Activated CD4-positive, alpha-beta T cell treated with anti-CD3 and anti-CD28 coated beads, Interleukin-2, amount 10 ng/mL, durations not matched to agents 24 days and 14 days (primary cell): ENCODE data around the gene PRUNE1. TPM values are rescaled to one million over a fixed set of nuclear protein-coding genes. Genes with fewer than 3 reads are reported as not detected.

Experiments used
- DNase-seq: peaks from one replicate; pipeline ENCODE4 v3.0.0; 2022
- H3K27ac Mint-ChIP-seq: one replicate; pipeline ENCODE4 v1.8.0; 2022; ENCODE audit warnings: mild to moderate bottlenecking, mixed read lengths
- H3K27me3 Mint-ChIP-seq: one replicate; pipeline ENCODE4 v1.8.0; 2022; ENCODE audit warnings: mixed read lengths
- H3K36me3 Mint-ChIP-seq: one replicate; pipeline ENCODE4 v1.8.0; 2022; ENCODE audit warnings: low read depth, mild to moderate bottlenecking, mixed read lengths
- H3K4me1 Mint-ChIP-seq: one replicate; pipeline ENCODE4 v1.8.0; 2021; ENCODE audit warnings: mixed read lengths
- H3K4me3 Mint-ChIP-seq: one replicate; pipeline ENCODE4 v1.8.0; 2022; ENCODE audit warnings: mild to moderate bottlenecking, moderate library complexity, mixed read lengths
- H3K9me3 Mint-ChIP-seq: one replicate; pipeline ENCODE4 v1.8.0; 2021; ENCODE audit warnings: mixed read lengths
- intact Hi-C: fragments of 100-400 bp; cut with micrococcal nuclease; formaldehyde crosslinking; loops from one replicate; pipeline ENCODE4 v1.15.1; 2023
- total RNA-seq: library from RNA; stranded (reverse); gene quantifications from 2 replicates; pipeline ENCODE4 v1.2.3, GENCODE V29; 2022

PRUNE1 gene
- total RNA-seq, 1 donor from 2014 or later, result 13.3 TPM

DNA sequence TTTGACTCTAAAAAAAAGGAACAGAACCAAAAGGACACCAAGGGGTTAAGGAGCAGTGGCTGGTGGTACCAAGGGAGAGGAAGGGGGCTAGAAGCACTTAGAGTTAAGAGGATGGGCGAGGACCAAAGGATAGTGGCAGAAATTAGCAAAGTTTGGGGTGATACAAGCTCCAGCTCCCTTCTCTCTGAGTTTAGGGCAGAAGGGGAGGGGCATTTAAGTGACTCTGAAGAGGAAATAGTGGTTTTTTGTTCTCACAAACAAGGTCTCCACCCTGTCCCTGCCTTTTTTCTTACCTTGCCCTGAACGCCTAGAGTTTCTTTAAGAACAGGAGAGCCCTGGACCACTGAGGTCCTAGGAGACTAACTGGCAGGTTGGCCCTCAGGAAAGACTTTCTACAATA lies 47.9 kb downstream of the PRUNE1 start:
- H3K9me3 Mint-ChIP-seq, result no peaks in the 10 kb centered on the region
- H3K36me3 Mint-ChIP-seq, result peaks cover 71% of the 10 kb centered on the region
- intact Hi-C loops, result loop anchor here (2.0 to 5.0 kb wide), 6 partner anchors 34 to 494 kb away; partner anchors contain the start of genes ARNT, ENSA, PRUNE1 and TNFAIP8L2
- H3K27ac Mint-ChIP-seq, result peak overlapping the region; percentile 99
- peak; percentile 87 for DNase-seq
- H3K4me3 Mint-ChIP-seq, result peak overlapping the region; percentile 99
- peaks cover 64% of the 10 kb centered on the region for H3K4me1 Mint-ChIP-seq
- H3K27me3 Mint-ChIP-seq, result no peaks in the 10 kb centered on the region

DNA sequence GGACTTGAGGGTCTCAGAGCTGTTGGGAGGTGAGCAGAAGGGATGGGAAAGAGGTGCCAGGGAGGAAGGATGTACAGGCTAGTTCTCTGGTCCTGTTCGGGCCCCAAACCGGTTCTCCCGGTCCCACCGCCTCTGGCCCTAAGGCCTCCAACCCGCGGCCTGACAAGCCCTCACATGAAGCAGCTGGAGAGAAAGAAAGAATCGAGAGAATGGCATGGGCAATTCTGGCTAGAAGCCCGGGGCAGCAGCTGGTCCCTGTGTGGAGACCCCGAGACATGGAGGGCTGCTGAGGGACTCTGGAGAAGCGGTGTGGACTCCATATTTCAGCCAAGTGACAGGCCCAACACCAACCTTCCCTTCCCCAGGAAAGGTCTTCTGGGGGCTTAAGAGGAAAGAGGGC lies 50.4 kb downstream of the PRUNE1 start:
- Mint-ChIP-seq H3K9me3 (no peaks in the 10 kb centered on the region), H3K4me1 (peaks cover 65% of the 10 kb centered on the region), H3K36me3 (peaks cover 55% of the 10 kb centered on the region), H3K27ac (peak overlapping the region; percentile 99), H3K4me3 (peak overlapping the region; percentile 99), H3K27me3 (no peaks in the 10 kb centered on the region)
- DNase-seq, result peak; percentile 78
- intact Hi-C loops, result loop anchor here (1.0 to 5.0 kb wide), 7 partner anchors 12 to 496 kb away; partner anchors contain the start of genes ARNT, ENSA, GABPB2 and TNFAIP8L2

DNA sequence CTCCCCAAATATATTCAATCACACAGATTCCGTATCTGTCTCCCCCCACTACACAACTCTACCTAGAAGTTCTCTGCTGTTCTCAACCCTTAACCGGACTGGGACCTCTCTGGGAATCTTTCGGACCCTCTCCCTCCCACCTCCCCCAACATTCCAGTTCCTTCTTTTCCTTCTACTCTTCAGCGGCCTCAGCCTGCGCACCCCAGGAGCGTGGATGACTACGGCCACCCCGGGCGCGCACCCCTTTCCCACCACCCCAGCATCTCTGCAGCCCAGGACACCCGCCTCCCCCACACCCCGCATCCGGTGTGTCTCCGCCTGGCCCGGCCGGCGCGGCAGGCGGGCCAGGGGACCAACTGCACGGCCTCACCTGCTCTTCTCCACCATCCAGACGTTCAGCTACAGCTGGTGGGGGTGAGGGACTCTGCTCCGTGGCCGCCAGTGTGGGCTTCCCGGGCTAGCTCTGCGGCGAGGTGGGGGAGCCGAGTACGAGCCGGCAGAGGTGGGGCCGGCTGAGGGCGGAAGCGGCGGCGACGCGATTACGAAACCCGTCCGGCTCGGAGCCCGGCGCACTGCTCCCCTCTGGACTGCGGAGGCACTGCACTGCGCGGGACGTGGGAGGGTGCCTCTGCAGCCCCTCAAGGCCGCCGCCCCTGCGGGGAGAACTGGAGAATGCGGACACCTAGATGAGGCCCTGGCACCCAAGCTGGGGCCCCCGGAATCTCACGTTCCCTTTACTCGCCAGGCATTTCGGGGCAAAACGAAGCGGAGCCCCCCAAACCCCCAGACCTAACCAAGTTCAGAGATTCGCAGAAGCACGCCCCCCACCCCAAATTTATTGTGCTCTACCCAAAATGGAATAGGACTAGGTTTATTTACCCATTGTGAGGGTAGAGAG lies 51.1 kb downstream of the PRUNE1 start, which contains the start of gene CDC42SE1:
Gene CDC42SE1 (minus strand): TSS at position 514 of the 898 bp plus-strand sequence. CDS start 3,892 bp downstream, outside the sequence.
- Mint-ChIP-seq H3K9me3 (no peaks in the 10 kb centered on the region), H3K27ac (peak within 1 kb of the TSS; percentile 99), H3K4me1 (peaks cover 62% of the 10 kb centered on the region), H3K4me3 (peak within 1 kb of the TSS; percentile 99), H3K27me3 (no peaks in the 10 kb centered on the region), H3K36me3 (peaks cover 48% of the 10 kb centered on the region)
- peak; percentile 96 for DNase-seq
- intact Hi-C loops, result loop anchor here (1.0 to 5.0 kb wide), 7 partner anchors 11 to 497 kb away; partner anchors contain the start of genes ARNT, ENSA, GABPB2 and TNFAIP8L2

DNA sequence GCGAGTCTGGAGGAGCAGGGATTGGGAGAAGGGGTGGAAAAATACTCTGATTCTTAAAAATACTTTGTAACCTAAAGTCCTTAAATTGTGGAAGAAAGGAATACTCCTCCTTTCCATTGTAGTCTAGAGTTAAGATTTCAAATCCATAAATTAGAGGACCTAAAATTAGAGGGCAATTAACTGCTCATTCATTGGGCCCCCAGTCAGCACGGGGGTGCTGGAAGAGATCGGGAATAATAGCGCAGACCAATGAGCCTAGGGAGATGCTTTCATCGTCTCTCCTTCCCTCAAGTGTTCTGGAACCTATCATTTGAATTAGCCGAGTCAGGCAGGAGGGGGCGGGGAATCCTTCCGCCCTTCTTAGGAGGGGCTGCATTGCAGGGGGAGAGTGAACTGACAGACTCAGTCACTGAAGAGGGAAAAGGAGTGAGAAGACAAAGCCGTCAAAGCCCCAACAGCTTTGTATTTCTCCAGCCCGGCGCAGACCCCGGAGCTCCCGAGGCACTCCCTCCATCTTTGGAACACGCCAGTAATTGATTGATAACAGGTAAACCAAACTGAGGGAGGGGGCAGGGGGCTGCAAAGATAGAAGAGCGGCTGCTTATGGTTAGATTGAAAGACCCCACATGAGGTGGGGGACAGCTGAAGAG lies 51.9 kb downstream of the PRUNE1 start, which contains the start of gene MLLT11:
Gene MLLT11 (plus strand): TSS at position 391 of the 650 bp plus-strand sequence. CDS start 6,828 bp downstream, outside the sequence.
- peaks cover 41% of the 10 kb centered on the region for H3K36me3 Mint-ChIP-seq
- peaks cover 56% of the 10 kb centered on the region for H3K4me1 Mint-ChIP-seq
- no peaks in the 10 kb centered on the region for H3K27me3 Mint-ChIP-seq
- intact Hi-C loops, result no loop called here
- H3K4me3 Mint-ChIP-seq, result peak within 1 kb of the TSS; percentile 99
- peak within 1 kb of the TSS; percentile 99 for H3K27ac Mint-ChIP-seq
- DNase-seq, result peak; percentile 79
- no peaks in the 10 kb centered on the region for H3K9me3 Mint-ChIP-seq

DNA sequence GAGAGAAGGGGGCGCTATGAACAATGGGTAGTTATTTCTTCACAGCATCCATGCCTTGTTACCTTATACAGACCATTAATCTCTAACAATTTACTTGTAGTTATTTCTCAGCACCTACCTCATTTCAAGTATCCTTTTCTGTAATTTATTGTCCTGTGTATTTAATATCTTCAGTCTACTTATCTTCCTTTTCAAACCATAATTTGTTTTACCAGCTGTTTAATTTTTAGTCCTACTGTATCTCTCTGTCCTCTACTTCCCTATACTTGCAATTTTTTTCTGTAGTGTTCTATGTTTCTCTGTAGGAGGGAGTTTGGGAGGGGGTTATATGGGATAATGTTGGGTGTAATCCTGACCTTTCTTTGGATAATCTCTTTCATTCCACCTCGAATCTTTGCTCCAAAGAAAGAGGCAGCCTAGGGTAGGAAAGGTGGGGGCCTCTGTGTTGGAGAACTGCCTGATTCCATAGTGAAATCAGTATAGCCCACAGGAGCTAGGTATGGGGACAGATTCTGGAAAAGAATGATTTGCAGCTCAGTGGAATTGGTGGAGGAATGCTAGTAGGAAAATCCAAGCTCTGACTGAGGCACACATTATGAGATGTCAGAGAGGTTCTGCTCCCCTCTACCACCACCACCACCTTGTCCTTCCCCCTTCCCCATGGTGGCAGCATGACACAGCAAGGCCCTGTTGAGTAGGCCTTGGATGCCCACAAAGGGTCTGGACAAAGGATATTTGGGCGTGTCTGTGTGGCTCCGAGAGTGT lies 52.6 kb downstream of the PRUNE1 start:
- intact Hi-C loops, result no loop called here
- no peaks in the 10 kb centered on the region for H3K27me3 Mint-ChIP-seq
- no peak for DNase-seq
- H3K27ac Mint-ChIP-seq, result peak overlapping the region; percentile 99
- peaks cover 49% of the 10 kb centered on the region for H3K4me1 Mint-ChIP-seq
- no peaks in the 10 kb centered on the region for H3K9me3 Mint-ChIP-seq
- H3K4me3 Mint-ChIP-seq, result peak overlapping the region; percentile 99
- H3K36me3 Mint-ChIP-seq, result peaks cover 34% of the 10 kb centered on the region

DNA sequence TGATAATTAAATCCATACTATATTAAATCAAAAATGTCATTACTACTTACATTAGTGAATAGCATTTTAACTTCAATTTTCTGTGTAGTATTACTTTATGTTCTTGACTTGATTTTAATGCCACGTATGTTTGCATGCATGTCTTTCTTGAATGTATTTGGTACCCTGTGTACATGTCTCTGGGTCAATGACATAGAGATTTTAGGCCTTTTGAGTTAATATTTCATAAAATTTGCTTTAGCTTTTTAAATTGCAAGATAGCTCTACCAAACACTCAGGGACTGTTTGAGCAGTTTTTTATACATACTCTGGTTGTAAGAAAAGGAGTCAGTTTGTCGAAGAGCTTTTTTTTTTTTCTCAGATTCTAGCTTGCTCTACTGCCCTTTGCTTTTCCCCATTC lies 53.5 kb downstream of the PRUNE1 start:
- intact Hi-C loops, result no loop called here
- Mint-ChIP-seq H3K4me3 (no peak overlapping the region), H3K27me3 (no peaks in the 10 kb centered on the region), H3K36me3 (peaks cover 29% of the 10 kb centered on the region), H3K27ac (no peak overlapping the region), H3K4me1 (peaks cover 40% of the 10 kb centered on the region), H3K9me3 (no peaks in the 10 kb centered on the region)
- no peak for DNase-seq

DNA sequence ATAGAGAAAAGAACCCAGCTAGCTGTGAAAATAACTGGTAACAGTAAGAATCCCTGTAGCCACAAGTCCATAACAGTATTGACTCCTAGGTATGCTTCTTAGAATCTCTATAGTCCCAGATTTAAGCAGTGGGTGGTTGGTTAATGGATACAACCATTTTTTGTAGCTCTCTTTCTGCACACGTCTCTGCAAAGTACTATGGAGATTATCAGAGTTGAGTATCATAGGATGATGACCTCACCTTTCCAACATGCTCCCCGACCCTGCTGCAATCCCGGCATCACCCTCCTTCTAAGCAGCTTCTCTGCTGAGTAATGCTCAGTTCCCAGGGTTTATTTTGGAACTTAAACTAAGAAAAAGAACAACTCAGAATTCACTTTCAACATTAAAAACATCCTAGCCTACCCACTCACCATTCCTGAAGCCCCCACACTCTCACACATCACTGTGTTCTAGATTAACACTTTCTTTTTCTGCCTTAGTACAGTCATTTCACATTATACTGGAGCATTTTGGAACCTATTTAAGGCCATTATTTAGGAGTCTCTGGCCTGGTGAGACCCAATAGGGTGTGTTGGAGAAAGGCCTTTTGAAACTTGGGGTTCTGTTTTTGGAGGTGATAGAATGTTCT lies 54.6 kb downstream of the PRUNE1 start:
- Mint-ChIP-seq H3K4me1 (peaks cover 29% of the 10 kb centered on the region), H3K27ac (peak overlapping the region; percentile 63)
- intact Hi-C loops, result no loop called here

DNA sequence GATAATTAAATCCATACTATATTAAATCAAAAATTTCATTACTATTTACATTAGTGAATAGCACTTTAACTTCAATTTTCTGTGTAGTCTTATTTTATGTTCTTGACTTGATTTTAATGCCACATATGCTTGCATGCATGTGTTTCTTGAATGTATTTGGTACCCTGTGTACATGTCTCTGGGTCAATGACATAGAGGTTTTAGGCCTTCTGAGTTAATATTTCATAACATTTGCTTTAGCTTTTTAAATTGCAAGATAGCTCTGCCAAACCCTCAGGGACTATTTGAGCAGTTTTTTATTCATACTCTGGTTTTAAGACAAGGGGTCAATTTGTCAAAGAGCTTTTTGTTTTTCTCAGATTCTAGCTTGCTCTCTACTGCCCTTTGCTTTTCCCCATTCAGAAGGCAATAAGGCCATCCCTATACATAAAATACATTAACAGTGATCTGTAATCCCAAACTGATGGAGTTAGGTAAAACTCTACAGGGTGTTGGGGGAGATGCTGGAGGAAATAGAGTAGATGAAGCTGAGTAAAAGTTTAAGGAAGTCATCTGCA lies 56.9 kb downstream of the PRUNE1 start:
- intact Hi-C loops, result no loop called here
- Mint-ChIP-seq H3K9me3 (no peaks in the 10 kb centered on the region), H3K27ac (no peak overlapping the region), H3K4me3 (no peak overlapping the region), H3K4me1 (peaks cover 27% of the 10 kb centered on the region), H3K27me3 (no peaks in the 10 kb centered on the region), H3K36me3 (peaks cover 10% of the 10 kb centered on the region)
- DNase-seq, result no peak

More for the DNA sequence above, 54.6 kb downstream of the PRUNE1 start:
- peaks cover 21% of the 10 kb centered on the region for H3K36me3 Mint-ChIP-seq
- no peaks in the 10 kb centered on the region for H3K27me3 Mint-ChIP-seq
- no peak for DNase-seq
- H3K9me3 Mint-ChIP-seq, result no peaks in the 10 kb centered on the region
- no peak overlapping the region for H3K4me3 Mint-ChIP-seq

DNA sequence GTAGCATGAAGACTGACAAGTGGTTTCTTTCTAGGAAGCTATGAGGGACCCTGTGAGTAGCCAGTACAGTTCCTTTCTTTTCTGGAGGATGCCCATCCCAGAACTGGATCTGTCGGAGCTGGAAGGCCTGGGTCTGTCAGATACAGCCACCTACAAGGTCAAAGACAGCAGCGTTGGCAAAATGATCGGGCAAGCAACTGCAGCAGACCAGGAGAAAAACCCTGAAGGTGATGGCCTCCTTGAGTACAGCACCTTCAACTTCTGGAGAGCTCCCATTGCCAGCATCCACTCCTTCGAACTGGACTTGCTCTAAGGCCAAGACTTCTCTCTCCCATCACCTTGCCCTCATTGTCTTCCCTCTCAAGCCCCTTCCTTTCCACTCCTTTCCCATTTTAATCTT lies 58.9 kb downstream of the PRUNE1 start:
- Mint-ChIP-seq H3K4me3 (no peak overlapping the region), H3K27ac (no peak overlapping the region), H3K4me1 (peaks cover 15% of the 10 kb centered on the region), H3K9me3 (no peaks in the 10 kb centered on the region), H3K36me3 (peaks cover 10% of the 10 kb centered on the region), H3K27me3 (no peaks in the 10 kb centered on the region)
- no peak for DNase-seq
- intact Hi-C loops, result no loop called here

DNA sequence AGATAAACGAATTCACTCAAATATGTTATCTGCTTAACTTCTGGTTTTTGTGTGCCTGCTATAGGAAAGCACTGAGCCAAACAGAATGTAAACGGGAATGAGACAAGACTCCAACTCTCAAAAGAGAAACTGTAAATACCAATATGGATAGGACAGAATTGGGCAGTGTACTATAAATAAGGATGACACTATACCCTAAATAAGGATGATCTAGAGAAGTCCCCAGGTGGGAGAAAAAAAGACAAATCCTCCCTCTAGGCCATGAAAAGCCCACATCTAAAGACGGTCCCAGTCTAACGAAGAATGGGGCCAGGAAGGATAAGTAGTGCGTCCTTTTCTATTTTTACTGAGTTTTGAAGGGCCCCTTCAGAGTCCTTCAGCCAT lies 60.8 kb downstream of the PRUNE1 start:
- no peak for DNase-seq
- Mint-ChIP-seq H3K4me1 (peaks cover 17% of the 10 kb centered on the region), H3K27me3 (no peaks in the 10 kb centered on the region), H3K27ac (peak overlapping the region; percentile 99), H3K9me3 (no peaks in the 10 kb centered on the region), H3K36me3 (peaks cover 11% of the 10 kb centered on the region), H3K4me3 (peak overlapping the region; percentile 91)
- intact Hi-C loops, result no loop called here

DNA sequence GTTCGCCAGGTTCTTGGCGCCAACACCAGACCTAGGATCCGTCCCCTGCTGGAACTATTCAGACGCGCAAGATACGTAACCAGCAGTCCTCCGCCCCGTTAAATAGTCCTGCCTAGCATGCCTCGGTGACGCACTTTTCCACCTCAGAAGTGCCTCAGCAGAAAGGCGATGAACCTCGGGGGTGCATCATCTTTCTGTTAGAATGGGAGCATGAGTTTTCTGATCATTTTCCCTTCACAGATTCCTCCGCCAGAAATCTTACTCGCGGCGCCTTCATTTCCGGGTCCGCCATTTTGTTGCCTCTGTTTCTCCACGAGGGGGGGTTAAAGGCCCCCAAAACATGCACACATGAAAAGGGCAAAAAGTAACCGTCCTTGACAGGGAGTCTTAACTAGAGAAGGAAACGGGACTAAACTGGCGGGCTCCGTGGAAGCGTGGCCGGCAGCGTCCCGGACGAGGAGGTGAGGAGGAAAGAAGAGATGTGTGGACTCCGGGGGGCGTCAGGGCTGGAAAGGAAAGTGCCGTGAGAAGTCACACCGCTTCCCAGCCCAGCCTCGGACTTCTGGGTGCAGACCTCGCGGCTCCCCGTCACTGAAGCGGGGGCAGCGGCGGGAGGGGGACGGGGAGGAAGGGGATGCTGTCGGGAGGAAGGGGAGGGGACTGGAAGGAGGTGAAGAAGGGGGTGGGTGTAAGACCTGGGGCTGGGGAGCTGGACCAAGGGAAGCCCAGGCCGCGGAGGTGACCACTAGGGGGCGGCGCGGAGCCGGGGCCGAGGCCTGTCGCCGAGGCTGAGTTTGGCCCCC lies 62.4 kb downstream of the PRUNE1 start, which contains the start of gene GABPB2:
Gene GABPB2 (plus strand): TSS at position 288 of the 803 bp plus-strand sequence. CDS start 17,429 bp downstream, outside the sequence.
- peak within 1 kb of the TSS; percentile 91 for H3K4me3 Mint-ChIP-seq
- intact Hi-C loops, result loop anchor here (1.0 to 2.0 kb wide), 7 partner anchors 11 to 212 kb away; partner anchors contain the start of genes C1orf56, CDC42SE1, PRUNE1 and PSMD4
- H3K27me3 Mint-ChIP-seq, result no peaks in the 10 kb centered on the region
- peaks cover 14% of the 10 kb centered on the region for H3K36me3 Mint-ChIP-seq
- H3K27ac Mint-ChIP-seq, result peak within 1 kb of the TSS; percentile 99
- peaks cover 17% of the 10 kb centered on the region for H3K4me1 Mint-ChIP-seq
- no peaks in the 10 kb centered on the region for H3K9me3 Mint-ChIP-seq
- peak; percentile 96 for DNase-seq

DNA sequence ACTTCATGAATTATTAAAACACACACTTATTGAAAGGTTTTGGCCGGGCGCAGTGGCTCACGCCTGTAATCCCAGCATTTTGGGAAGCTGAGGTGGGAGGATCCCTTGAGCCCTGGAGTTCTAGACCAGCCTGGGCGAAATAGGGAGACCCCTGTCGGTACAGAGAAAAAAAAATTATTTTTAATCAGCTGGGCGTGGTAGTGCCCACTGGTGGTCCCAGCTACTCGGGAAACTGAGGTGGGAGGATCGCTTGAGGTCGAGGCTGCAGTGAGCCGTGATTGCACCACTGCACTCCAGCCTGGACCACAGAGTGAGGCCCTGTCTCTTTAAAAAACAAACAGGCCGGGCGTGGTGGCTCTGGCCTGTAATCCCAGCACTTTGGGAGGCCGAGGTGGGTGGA lies 64.0 kb downstream of the PRUNE1 start:
- Mint-ChIP-seq H3K27me3 (no peaks in the 10 kb centered on the region), H3K4me1 (peaks cover 17% of the 10 kb centered on the region), H3K36me3 (peaks cover 10% of the 10 kb centered on the region), H3K9me3 (no peaks in the 10 kb centered on the region), H3K27ac (no peak overlapping the region), H3K4me3 (peak overlapping the region; percentile 91)
- intact Hi-C loops, result no loop called here
- DNase-seq, result no peak
